Vagina (tissue), 2 donors: Measurements from ENCODE around the gene HOXD13. TPM values are rescaled to one million over a fixed set of nuclear protein-coding genes. Genes with fewer than 3 reads are reported as not detected.

Source experiments
- DNase-seq, 2 donors: peaks; one replicate each; pipeline ENCODE4 v3.0.0-alpha.2; 2017; ENCODE audit errors: extremely low spot score in 2 of 2
- H3K27ac ChIP-seq: fragments of 200-600 bp; sonication (generic); one replicate; pipeline ENCODE4 v1.5.1; 2019
- H3K27me3 ChIP-seq: fragments of 200-600 bp; sonication (generic); one replicate; pipeline ENCODE4 v1.5.1; 2019
- H3K36me3 ChIP-seq, 2 donors: fragments of 200-600 bp; sonication (generic); one replicate each; pipeline ENCODE4 v1.5.1; 2017 to 2019
- H3K4me1 ChIP-seq: fragments of 200-600 bp; sonication (generic); one replicate; pipeline ENCODE4 v1.5.1; 2019
- H3K4me3 ChIP-seq, 2 donors: fragments of 200-600 bp; sonication (generic); 1 replicate in 1 of 2; 2 replicates in 1 of 2; pipeline ENCODE4 v1.5.1; 2016 to 2019
- H3K9me3 ChIP-seq: fragments of 200-600 bp; sonication (generic); one replicate; pipeline ENCODE4 v1.5.1; 2019
- CTCF ChIP-seq, 3 experiments: fragments of 450-650 bp in 2 of 3; fragments of 200-600 bp in 1 of 3; sonication (generic) in 1 of 3; IDR thresholded peaks; one replicate each; pipeline ENCODE4 v1.5.1; 2017 to 2019; ENCODE audit warnings: antibody characterized with exemption in 3 of 3, mild to moderate bottlenecking in 2 of 3, moderate library complexity in 2 of 3
- POLR2A ChIP-seq, 2 donors: fragments of 450-650 bp; IDR thresholded peaks; one replicate each; pipeline ENCODE4 v1.6.1; 2017; ENCODE audit warnings: antibody characterized with exemption in 2 of 2, mild to moderate bottlenecking in 2 of 2, moderate library complexity in 2 of 2
- POLR2AphosphoS5 ChIP-seq, 2 donors: sonication (generic); formaldehyde crosslinking; IDR thresholded peaks; one replicate each; pipeline ENCODE4 v1.9.0; 2017; ENCODE audit warnings: antibody characterized with exemption in 2 of 2, mild to moderate bottlenecking in 2 of 2, low read depth in 1 of 2; ENCODE audit not compliant: insufficient read depth in 1 of 2
- intact Hi-C: fragments of 100-400 bp; cut with DNase I; formaldehyde crosslinking; loops from one replicate; pipeline ENCODE4 v1.15.1; 2023
- total RNA-seq: library from RNA; depleted of rRNA; stranded (reverse); fragments of >200 nt; gene quantifications from one replicate; pipeline ENCODE4 v1.2.3, GENCODE V29; 2016

Gene HOXD13
- total RNA-seq, 1 donor from 2014 or later: 15.7 TPM

- peak overlapping the region; percentile 83 for H3K27ac ChIP-seq
- no peak for TF ChIP-seq POLR2A (IDR thresholded peaks at IDR 0.05)
- no peak for TF ChIP-seq POLR2AphosphoS5 (IDR thresholded peaks at IDR 0.05; ENCODE audit: insufficient read depth in 1 of 2, low read depth in 1 of 2)
- TF ChIP-seq CTCF (IDR thresholded peaks at IDR 0.05): no peak
- no peak for DNase-seq
- no peaks in the 10 kb centered on the region for H3K9me3 ChIP-seq
- H3K36me3 ChIP-seq: no peaks in the 10 kb centered on the region
- peaks cover 24% of the 10 kb centered on the region for H3K4me1 ChIP-seq
- peak overlapping the region in 1 of 2 donors; percentile 46 for H3K4me3 ChIP-seq
- peaks cover 5% of the 10 kb centered on the region for H3K27me3 ChIP-seq
- intact Hi-C loops: no loop called here
Observed at GRCh38 chr2:176131848-176132158, 39.3 kb downstream of the HOXD13 start.

DNA sequence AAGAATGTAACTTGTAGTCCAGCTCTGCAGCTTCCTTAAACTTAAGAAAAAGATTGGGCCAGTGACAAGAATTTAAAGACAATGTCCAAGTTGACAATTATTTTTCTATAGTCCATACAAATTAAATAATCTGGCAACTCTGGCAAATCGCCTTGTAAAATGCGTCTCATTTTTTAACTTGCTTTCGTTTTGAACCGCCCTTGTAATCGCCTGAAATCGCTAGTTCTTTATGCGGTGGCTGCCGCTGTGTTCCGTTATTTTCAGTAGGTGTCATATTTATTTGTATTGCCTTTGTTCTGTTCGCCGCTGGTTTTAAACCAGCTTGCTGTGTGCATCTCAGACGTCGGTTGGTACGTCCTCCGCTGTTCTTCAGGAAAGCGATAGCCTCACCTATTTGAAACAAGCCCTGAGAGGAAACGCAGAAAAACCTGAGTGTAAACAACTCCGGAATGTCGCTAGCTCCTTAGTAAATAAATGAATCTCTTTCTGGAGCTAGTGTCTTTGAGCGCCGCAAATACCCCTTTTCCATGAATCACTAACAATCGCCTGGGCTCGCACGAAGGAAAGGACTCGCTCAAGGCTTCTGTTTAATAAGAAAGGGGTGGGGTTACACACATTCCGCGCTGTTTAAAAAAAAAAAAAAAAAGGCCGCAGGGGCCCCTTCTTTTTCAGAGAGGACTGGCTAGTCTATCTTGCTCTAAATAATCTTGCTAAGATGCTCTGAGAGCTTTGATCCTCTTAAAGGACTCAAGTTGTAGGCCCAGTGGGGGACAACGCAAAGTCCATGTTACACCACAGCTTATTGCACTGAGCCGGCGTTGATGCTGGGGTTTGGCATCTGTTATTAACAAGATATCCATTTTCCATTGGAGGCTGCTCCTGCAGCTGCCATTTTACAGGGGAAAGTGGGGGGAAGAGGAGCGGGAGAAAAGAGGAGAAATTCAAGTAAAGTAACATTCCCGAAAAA, 40.0 kb downstream of the HOXD13 start:
- no peak for DNase-seq
- intact Hi-C loops: no loop called here
- H3K4me3 ChIP-seq: peak overlapping the region; percentile 9 to 25

DNA sequence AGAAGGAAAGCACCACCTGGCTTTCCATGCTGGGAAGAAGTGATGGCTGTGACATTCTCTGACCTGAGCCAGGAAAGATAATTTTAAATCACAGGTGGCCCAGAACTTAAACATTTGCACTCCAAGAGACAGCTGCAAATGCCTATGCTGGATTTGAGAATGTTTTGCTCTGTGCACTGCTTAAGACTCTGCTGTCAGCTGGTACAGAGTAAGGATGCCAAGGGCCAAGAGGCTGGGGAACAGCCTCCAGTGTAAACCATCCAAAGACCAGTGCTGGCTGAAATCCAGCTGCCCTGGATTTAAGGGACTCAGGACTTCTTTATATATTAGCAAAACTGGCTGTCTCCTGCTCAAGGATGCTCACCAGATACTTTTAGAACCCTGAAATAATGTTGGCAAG, 40.9 kb downstream of the HOXD13 start:
- Histone ChIP-seq H3K27me3 (peaks cover 5% of the 10 kb centered on the region), H3K27ac (peak overlapping the region; percentile 83), H3K36me3 (no peaks in the 10 kb centered on the region), H3K4me1 (peaks cover 24% of the 10 kb centered on the region), H3K4me3 (no peak overlapping the region), H3K9me3 (no peaks in the 10 kb centered on the region)
- no peak for TF ChIP-seq POLR2A (IDR thresholded peaks at IDR 0.05)
- TF ChIP-seq CTCF (IDR thresholded peaks at IDR 0.05): no peak
- no peak for TF ChIP-seq POLR2AphosphoS5 (IDR thresholded peaks at IDR 0.05; ENCODE audit: insufficient read depth in 1 of 2, low read depth in 1 of 2)
- intact Hi-C loops: no loop called here
- DNase-seq: no peak

More for the DNA sequence above, 40.0 kb downstream of the HOXD13 start:
- Histone ChIP-seq H3K4me1 (peaks cover 24% of the 10 kb centered on the region), H3K27me3 (peaks cover 5% of the 10 kb centered on the region), H3K27ac (peak overlapping the region; percentile 83), H3K36me3 (no peaks in the 10 kb centered on the region), H3K9me3 (no peaks in the 10 kb centered on the region)
- TF ChIP-seq CTCF (IDR thresholded peaks at IDR 0.05): no peak
- no peak for TF ChIP-seq POLR2AphosphoS5 (IDR thresholded peaks at IDR 0.05; ENCODE audit: insufficient read depth in 1 of 2, low read depth in 1 of 2)
- no peak for TF ChIP-seq POLR2A (IDR thresholded peaks at IDR 0.05)

DNA sequence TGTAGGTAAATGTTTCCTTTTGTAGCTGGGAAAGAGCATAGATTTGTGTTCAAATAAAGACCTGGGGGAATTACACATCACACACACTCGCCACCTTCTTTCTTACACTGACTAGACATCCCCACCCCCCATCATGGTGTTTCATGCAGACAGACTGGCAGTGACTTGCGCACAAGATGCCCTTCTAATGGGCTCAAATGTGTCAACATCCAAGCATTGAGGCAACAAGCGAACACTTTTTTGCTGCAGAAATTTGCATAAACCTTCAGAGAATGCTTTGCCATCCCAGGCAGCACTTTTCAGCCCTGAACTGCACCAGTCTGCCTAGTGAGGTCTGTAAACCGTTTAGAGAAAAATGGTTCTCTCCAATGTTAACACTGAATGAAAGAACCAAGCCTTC, 41.5 kb downstream of the HOXD13 start:
- Histone ChIP-seq H3K9me3 (no peaks in the 10 kb centered on the region), H3K4me1 (peaks cover 20% of the 10 kb centered on the region), H3K36me3 (no peaks in the 10 kb centered on the region), H3K27ac (peak overlapping the region; percentile 83), H3K27me3 (peaks cover 5% of the 10 kb centered on the region), H3K4me3 (no peak overlapping the region)
- DNase-seq: no peak
- TF ChIP-seq CTCF (IDR thresholded peaks at IDR 0.05) (no peak), POLR2A (IDR thresholded peaks at IDR 0.05) (no peak), POLR2AphosphoS5 (IDR thresholded peaks at IDR 0.05; ENCODE audit: insufficient read depth in 1 of 2, low read depth in 1 of 2) (no peak)
- intact Hi-C loops: no loop called here

DNA sequence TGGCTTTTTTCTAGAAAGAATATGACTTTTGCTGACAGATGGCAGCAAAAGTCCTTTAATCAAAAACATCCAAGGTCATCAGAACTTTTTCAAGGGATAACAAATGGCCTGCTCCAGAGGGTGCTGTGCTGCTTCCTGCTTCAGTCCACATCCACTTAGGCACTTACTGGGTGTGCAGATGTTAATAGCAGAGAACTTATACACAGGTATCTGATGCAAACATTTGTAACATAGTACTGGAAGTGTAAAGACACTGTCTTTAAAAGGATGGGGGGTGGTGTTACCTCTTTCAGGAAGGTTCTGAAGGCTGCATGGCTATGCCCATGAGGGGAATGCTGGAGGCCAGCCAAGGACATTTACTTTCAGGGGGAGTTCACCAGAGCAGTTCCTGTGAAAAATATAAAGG, 42.5 kb downstream of the HOXD13 start:
- DNase-seq: no peak
- Histone ChIP-seq H3K4me1 (peaks cover 12% of the 10 kb centered on the region), H3K27ac (peak overlapping the region; percentile 83), H3K27me3 (peaks cover 5% of the 10 kb centered on the region), H3K36me3 (no peaks in the 10 kb centered on the region), H3K9me3 (no peaks in the 10 kb centered on the region), H3K4me3 (peak overlapping the region in 1 of 2 donors; percentile 40)
- intact Hi-C loops: no loop called here
- no peak for TF ChIP-seq POLR2A (IDR thresholded peaks at IDR 0.05)
- no peak for TF ChIP-seq POLR2AphosphoS5 (IDR thresholded peaks at IDR 0.05; ENCODE audit: insufficient read depth in 1 of 2, low read depth in 1 of 2)
- no peak for TF ChIP-seq CTCF (IDR thresholded peaks at IDR 0.05)
